G401.6 (cell line): ENCODE results near the gene DPP3.
"Not testable (repeated sequence)": the region's sequence is repeated elsewhere in the genome, so short reads cannot be mapped to it uniquely, and the experiment has no call there.

ENCODE experiments used
- FAIRE-seq: peaks from 2 replicates; lab custom pipeline; 2012; peaks lifted over from hg19 to GRCh38; lab: Jason Lieb, UNC

Gene DPP3

DNA sequence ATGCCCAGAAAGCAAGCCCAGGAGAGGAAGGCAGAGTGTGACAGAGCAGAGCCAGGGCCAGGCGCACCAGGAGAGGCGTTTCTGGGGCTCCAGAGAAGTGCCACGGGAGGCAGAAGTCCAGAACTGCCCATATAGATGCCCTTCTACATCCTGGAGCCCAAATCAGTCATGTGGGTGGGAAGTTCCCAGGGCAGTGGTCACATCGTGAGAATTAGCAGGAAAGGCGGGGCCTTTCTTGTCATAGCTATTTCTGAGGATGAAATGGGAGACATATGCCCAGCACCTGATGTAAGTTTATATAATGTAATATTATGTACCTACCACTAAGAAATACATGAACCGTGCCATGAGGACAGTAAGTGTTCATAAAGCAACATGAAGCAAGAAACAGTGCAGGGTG lies 52.5 kb downstream of the DPP3 start:
- FAIRE-seq = no peak

DNA sequence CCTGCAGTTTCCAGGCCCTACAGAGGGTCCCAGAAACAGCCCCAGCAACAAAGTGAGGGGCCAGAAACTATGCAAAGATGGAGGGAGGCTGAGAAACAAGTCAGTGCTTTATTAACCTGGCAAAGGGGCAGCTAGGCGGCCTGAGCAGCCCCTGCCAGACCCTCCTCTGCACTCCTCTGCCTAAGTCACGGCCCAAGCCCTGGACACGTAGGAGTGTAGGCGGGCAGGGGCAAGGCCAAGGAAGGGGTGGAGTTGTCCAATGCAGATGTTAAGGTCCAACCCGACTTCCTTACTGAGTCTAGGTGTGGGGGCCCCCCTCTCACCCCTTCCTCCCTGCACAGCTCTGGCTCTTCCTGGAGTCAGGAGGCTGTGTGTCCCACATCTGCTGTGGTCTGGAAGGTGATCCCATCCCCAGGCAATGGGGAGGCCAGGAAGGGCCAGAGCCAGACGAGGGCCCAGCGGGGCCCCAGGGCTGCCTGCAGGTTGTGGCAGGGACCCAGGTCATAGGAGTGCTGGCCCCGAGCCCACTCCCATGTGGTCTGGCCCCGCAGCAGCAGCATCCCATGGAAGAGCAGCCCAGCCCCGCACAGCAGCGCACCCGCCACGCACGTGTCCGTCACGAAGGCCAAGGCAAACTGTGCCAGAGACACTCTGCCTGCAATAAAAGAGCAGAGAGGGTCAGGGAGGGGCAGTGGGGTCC lies 59.1 kb downstream of the DPP3 start:
- FAIRE-seq = no peak

DNA sequence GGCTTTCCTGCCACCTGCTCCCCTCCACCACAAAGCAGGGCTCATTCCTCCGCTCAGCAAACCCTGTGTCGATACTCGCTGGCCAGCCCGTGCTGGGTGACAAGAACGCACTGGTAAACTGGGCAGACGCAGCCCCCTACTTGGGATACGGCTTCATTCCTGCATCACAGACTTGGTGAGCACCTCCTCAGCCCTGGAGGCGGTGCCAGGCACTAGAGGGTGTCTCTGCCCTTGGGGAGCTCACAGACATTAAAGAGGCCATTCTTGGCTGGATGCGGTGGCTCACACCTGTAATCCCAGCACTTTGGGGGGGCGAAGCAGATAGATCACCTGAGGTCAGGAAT lies 59.6 kb downstream of the DPP3 start:
- FAIRE-seq = no peak

DNA sequence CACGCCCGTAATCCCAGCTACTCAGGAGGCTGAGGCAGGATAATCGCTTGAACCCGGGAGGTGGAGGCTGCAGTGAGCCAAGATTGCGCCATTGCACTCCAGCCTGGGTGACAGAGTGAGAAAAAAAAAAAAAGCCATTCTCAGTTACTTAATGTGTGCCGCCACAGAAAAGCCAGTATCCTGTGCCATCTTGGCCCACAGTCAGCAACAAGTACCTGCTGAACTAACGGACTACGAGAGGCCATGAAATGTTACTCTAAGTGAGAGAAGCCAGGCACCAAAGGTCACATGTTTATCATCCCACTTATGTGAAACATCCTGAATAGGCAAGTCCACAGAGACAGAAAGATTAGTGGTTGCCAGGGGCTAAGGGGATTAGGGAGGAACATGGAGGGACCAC lies 60.4 kb downstream of the DPP3 start:
- FAIRE-seq = not testable (repeated sequence)

DNA sequence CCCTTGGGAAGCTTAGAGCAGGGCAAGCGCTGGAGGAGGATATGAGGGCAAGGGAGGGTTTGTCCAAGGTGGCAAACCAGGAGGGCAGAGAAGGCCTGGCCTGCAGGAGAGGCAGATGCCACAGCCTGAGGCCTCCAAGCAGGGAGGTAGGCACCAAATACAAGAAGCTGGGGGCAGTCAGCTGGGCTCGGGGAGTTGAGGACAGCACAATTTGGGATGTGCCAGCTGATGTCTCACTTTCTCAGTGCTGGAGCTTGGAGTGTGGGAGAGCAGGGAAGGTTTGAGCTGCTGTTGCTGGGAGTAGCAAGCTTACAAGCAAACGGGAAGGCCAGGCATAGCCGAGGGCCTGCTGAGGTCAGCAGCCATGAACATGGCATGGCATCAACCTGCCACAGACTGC lies 61.7 kb downstream of the DPP3 start:
- FAIRE-seq = no peak

DNA sequence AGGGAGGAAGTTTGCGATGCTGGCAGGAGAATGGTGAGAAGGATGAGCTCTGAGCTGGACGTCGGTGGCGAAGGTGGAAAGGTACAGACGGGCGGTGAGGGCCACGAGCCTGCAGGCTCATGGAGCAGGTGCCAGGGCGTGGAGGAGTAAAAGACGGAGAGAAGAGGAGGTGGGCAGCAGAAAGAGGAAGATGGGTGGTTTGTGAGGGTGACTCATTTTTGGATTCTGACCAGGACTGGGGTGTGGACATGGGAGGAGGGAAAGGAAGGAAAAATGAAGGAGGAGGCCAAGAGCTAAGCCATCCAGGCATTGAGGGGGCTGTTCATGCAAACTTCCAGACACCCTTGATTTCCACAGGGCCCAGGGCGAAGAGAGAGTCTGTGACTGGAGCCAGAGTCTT lies 62.1 kb downstream of the DPP3 start:
- FAIRE-seq = no peak

DNA sequence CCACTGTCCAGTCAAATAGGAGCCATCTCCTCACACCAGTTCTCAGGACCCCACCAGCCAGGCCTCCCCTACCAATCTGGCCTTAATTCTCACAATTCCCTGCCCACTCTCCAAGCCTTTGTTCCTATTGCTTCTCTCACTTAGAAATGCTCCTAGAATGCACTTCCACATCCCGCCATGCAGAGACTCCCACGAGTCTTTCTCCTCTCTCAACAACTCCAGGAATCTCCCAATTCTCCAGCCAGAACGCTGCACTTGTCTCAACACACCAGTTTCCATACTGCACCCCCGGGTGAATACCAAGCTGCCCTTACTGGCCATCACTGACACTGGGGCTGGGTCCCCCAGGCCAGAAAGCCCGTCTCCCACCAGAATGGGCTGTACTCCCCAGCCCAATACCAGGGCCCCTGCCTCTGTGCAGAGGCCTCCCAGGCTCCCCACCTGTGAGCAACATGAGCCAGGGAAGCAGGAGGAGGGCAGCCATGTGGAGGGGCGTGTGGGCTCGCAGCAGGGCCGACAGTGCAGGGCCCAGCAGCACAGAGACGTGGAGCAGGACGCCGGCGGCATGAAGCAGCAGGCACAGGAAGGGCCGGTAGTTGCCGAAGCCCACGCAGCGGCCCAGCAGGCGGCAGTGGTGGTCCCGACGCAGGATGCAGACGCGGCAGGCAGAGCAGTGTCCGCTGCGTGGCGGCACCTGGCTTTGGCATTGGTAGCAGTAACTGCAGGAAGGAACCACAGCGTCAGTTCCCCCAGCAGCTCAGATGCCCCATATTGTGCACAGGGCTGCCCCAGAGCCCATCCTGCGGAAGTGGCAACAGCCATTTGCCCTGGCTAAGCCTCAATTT lies 63.3 kb downstream of the DPP3 start:
- FAIRE-seq = peak; percentile 49

DNA sequence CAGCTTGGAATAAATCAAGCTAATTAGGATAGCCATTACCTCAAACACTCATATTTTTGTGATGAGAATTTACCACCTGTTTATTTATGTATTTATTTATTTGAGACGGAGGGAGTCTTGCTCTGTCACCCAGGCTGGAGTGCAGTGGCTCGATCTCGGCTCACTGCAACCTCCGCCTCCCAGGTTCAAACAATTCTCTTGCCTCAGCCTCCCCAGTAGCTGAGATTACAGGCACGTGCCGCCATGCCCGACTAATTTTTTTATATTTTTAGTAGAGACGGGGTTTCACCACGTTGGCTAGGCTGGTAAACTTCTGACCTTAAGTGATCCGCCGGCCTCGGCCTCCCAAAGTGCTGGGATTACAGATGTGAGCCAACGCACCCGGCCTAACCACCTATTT lies 64.7 kb downstream of the DPP3 start:
- not testable (repeated sequence) for FAIRE-seq

DNA sequence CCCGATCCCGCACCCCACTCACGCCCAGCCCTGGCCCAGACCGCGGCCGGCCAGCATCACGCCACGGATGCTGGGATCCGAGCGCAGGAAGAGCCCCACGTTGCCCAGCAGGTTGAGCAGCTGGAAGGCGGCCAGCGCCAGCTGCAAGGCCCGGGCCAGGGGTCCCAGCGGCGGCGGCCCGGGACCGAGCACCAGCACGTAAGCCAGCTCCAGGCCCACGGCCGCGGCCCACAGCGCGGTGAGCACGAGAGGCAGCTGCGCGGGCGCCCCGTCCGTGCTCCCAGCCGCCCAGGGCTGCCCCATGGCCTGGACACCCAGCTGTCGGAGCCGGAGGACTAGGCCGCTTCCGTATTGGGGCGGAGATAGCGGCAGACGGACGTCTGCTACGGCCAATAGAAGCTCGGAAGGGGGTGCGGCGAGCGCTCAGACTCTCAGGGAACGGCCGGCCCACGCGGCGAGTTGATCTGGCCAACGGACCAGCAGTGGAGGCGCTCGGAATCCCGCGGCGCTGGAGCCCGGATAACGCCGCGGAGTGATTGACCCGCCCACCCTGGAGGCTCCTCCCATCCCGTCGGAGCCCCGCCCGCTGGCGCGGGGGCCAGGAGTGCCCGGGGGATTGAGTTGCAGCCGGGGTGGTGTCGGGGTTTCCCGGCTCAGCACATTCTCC lies 65.6 kb downstream of the DPP3 start, which contains the start of gene ZDHHC24:
ZDHHC24 (minus strand) TSS at position 348 of the 667 bp plus-strand sequence; CDS start at position 303, 45 bp downstream.
- peak; percentile 98 for FAIRE-seq

DNA sequence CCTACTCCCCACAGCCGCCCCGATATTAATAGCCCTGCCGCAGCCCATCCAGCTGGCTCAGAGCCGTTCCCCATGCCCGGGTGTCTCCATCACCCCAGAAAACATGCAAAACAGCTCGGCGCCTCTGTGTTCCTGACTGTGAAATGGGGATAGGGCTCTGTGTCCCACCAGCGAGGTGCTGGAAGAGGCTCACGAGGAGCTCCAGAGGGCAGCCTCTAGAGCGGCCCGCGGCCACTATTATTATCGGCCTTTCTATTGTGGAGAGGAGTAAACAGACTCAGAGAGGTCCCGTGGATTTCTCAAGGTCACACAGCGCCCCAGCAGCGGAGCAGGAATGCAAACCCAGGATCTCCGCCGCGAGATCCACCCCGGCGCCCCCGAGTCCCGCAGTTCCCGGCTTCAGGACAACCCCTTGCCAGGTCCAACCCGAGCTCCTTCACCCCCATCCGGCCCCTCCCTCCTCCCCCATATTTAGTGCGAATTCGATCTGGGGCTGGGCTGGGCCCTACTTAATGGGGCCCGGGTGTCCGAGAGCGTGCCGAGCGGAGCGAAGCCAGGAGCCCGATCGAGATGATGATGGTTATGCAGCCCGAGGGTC lies 66.2 kb downstream of the DPP3 start, which contains the start of gene ACTN3:
ACTN3 (plus strand) TSS at position 536 of the 598 bp plus-strand sequence; CDS start at position 571, 35 bp downstream.
- peak; percentile 13 for FAIRE-seq

DNA sequence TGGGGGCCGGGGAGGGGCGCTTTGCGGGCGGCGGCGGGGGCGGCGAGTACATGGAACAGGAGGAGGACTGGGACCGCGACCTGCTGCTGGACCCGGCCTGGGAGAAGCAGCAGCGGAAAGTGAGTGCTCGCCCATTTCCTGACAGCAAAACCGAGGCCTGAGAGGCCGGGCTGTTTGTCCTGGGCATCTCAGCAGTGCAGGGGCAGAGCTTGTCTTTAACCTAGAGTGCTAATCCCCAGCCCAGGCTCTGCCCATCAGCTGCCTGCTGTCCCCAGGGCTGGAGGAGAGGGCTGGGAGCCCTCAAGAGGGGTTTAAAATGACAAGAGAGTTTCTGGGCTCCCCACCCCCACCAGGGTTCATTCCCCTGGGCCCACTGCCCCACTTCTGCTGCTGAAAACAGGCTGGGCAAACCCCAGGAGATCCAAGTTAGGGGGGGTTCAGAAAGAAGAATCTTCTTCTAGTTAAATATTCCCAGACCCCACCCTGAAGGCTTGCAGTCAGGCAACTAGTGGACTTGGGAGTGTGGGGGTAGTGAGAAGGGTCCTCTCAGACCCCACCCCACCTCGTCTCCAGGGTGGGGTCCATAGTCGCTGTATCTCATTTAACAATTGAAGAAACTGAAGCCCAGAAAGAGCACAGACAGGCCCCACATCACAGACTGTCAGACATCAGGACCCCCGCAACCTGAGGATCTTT lies 66.9 kb downstream of the DPP3 start:
- FAIRE-seq = no peak

DNA sequence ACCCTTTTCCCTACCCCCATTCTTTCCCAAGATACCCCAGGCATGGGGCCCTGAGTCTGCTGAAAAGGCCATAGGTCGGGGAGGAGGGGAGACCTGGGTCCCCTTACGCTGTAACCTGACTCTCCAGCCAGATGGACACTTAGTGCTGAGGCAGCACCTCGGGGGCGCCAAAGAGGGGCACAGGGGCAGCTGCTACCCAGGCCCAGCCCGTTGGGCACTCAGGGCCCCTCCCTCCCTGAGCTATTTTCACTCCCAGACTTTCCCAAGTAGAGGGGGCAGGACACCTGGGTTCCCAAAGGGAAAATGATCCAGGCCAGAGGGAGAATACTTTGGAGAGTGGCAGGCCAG lies 67.4 kb downstream of the DPP3 start:
- no peak for FAIRE-seq

DNA sequence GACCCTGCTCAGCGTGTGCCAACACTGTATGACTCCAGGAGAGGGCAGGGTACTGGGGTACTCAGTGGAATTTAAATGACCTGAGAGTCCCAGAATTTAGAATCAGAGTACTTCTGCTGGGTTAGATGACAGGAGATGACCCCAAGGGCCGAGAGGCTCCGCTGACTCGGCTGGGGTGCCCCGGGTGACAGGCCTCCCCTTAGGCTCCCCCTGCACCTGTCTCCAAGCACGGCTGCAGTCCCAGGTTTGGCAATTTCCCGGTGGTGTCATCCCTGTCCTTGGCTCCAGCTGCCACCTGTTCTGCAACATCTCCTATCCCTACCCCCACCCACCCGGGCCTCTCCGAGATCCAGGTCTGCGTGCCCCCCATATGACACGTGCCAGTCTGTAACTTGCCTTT lies 67.8 kb downstream of the DPP3 start:
- no peak for FAIRE-seq

DNA sequence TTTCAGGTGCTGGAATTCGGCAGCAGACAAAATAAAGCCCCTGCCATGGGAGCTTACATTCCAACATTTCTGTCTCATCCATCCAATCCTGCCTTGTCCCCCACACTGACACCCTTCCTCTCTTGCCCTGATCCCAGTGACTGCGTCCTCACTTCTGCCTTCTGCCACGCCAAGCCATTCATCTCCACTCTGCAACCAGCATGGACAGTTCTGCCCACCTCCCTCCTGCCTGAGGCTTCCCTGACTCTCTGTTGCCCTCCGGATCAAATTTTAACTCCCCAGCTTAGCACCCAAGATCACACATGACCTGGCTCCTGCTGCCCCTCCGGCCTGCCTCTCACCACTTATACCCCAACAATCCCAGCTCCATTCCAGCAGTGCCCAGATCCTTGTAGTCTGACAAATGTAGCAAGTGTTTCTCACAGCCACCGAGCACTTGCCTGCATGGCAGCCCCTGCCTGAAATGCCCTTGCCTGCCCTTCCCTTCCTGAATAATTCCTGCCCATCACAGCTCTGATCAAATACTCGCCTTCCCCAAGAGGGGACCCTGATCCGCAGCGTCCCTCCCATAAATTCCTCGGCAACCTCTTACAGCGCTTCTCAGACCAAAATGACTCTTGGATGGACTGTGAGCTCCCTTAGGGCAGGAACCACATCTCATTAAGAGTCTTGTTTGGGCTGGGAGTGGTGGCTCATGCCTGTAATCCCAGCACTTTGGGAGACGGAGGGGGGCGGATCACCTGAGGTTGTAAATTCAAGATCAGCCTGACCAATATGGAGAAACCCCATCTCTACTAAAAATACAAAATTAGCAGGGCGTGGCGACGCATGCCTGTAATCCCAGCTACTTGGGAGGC lies 68.8 kb downstream of the DPP3 start:
- no peak for FAIRE-seq

DNA sequence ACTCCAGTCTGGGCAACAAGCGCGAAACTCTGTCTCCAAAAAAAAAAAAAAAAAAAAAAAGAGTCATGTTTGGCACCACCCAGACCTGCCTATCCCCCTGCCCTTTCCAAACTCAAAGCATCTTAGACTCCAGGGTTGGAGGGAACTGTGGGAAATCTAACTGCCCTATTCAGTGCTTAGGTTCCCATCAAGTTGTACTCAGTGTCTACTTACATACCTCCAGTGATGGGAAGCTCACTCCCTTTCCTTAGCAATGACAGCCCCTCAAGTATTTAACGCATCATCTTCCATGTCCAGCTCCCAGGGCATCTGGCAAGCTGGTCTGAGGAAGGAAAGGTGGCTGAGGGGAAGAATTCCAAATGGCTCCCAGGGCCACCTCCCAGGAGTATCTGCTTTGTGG lies 69.5 kb downstream of the DPP3 start:
- no peak for FAIRE-seq

DNA sequence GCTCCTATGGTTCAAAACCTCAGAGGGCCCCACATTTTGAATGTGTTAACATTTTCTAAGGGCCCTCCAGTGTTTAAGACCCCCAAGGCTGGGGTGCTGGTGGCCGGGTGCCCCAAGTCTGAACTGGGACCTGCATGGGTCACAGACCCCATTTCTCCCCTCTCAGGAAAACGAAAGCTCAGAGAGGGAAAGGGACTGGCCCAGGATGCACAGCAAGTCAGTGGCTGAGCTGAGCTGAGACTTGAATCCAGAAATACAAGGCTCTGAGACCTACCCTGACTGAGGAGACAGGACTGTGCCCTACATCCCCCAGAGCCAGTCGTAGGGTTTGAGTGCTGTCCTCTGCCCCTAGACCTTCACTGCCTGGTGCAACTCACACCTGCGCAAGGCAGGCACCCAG lies 70.7 kb downstream of the DPP3 start:
- FAIRE-seq = no peak

DNA sequence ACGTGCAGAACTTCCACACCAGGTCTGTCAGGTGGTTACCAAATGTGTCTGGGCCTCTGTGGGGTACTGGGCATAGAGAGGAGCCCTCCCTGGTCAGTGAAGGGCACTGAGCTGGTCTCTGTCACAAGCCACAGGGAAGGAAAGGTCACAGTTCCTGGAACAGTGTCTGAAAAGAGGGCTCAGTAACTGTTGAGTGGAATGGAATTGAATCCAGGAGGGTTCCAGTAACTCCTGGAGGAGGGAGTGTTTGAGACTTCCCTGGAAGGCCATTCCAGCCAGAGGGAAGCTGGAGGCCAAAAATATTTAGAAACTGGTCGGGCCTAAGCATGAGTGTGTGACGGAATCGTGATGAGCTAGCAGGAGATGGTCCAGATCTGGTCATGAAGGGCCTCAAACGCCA lies 74.4 kb downstream of the DPP3 start:
- no peak for FAIRE-seq

DNA sequence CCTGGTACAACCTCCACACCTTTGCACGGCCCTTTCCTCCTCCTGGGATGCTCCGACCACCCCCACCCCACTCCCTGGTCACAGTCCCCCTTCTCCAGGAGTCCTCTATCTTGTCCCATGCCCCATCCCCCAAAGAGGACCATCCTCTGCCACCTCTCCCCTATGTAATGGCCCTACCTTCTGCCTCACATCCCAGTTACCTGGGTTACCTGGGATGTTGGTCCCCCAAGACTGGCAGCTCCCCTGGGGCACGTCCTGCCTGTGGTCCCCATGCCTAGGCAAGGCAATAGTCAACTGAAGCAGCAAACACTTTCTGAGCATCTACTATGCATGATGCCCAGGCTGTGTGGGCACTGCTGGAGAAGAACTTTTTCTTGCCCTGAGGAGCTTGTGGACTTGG lies 75.2 kb downstream of the DPP3 start:
- FAIRE-seq = no peak

DNA sequence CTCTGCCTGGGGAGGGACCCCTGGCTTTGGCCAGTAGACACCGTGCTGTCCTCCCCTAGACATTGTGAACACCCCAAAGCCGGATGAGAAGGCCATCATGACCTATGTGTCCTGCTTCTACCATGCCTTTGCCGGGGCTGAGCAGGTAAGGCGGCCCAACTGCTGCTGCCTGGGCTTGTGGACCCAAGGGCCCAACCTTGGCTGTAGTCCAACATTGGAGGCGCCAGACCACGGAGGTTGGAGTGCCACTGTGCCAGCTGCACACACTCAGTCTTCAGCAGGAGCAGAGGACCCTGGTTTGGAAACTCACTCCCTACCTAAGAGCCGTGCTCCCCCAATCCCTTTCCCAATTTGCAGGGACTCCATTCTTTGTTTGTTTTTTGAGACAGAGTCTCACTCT lies 75.9 kb downstream of the DPP3 start:
- no peak for FAIRE-seq

DNA sequence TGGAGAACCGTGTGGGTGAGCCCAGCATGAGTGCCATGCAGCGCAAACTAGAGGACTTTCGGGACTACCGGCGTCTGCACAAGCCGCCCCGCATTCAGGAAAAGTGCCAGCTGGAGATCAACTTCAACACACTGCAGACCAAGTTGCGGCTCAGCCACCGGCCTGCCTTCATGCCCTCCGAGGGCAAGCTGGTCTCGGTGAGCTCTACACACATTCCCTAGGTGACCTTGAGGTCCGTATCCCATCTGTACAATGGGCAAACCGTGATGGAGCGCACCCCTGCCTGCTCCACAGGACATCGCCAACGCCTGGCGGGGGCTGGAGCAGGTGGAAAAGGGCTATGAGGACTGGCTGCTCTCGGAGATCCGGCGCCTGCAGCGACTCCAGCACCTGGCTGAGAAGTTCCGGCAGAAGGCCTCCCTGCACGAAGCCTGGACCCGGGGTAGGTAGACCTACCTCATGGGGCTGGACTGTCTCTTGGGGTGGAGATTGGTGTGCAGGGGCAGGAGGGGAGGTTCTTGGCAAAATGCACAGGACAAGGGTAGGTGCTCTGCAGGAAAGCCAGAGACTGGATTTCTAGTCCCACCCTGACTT lies 77.6 kb downstream of the DPP3 start:
- FAIRE-seq = no peak
